Calu3 (cell line): Measurements from ENCODE around the gene GNAT1. TPM values are rescaled to one million over a fixed set of nuclear protein-coding genes. Genes with fewer than 3 reads are reported as not detected.

Experiments used
- BruUV-seq: library from RNA; stranded (reverse); fragments of 400-500 nt; replicated peaks from 2 replicates; lab custom pipeline; 2021; lab: Mats Ljungman, UMichigan
- CTCF ChIA-PET: fragments of 300-600 bp; sonication (Branson Sonifier 250); formaldehyde crosslinking; loops from one replicate; lab custom pipeline; 2022; ENCODE audit warnings: antibody characterized with exemption; lab: Charles Lee
- DNase-seq: peaks from one replicate; pipeline ENCODE4 v3.0.0; 2022
- H3K27ac Mint-ChIP-seq: one replicate; pipeline ENCODE4 v1.8.0; 2022; ENCODE audit warnings: mixed read lengths; ENCODE audit not compliant: unreplicated experiment
- H3K27me3 Mint-ChIP-seq: one replicate; pipeline ENCODE4 v1.8.0; 2022; ENCODE audit warnings: mixed read lengths; ENCODE audit not compliant: unreplicated experiment
- H3K36me3 Mint-ChIP-seq: one replicate; pipeline ENCODE4 v1.8.0; 2022; ENCODE audit warnings: mild to moderate bottlenecking, moderate library complexity, mixed read lengths; ENCODE audit not compliant: insufficient read depth, unreplicated experiment
- H3K4me1 Mint-ChIP-seq: one replicate; pipeline ENCODE4 v1.8.0; 2022; ENCODE audit warnings: mild to moderate bottlenecking, low read depth, mixed read lengths; ENCODE audit not compliant: unreplicated experiment
- H3K4me3 Mint-ChIP-seq: one replicate; pipeline ENCODE4 v1.8.0; 2022; ENCODE audit warnings: mild to moderate bottlenecking, low read depth, moderate library complexity, mixed read lengths; ENCODE audit not compliant: unreplicated experiment
- H3K9me3 Mint-ChIP-seq: one replicate; pipeline ENCODE4 v1.8.0; 2022; ENCODE audit warnings: low read depth, mixed read lengths; ENCODE audit not compliant: unreplicated experiment
- CTCF ChIP-seq: fragments of 200-600 bp; IDR thresholded peaks from one replicate; pipeline ENCODE4 v1.8.0; 2022; ENCODE audit warnings: antibody characterized with exemption; ENCODE audit not compliant: unreplicated experiment
- intact Hi-C: fragments of 100-400 bp; cut with micrococcal nuclease; formaldehyde crosslinking; loops from one replicate; pipeline ENCODE4 v1.10.0; 2022; ENCODE audit not compliant: unreplicated experiment
- total RNA-seq: library from RNA; stranded (reverse); gene quantifications from 2 replicates; pipeline ENCODE4 v1.2.3, GENCODE V29; 2022

GNAT1 gene
- total RNA-seq, 1 experiment from 2014 or later: not detected

- Mint-ChIP-seq H3K27me3 (no peaks in the 10 kb centered on the region), H3K4me3 (no peak overlapping the region), H3K36me3 (no peaks in the 10 kb centered on the region), H3K4me1 (no peaks in the 10 kb centered on the region), H3K27ac (no peak overlapping the region), H3K9me3 (no peaks in the 10 kb centered on the region)
- DNase-seq: no peak
- no TSS peak for BruUV-seq
- TF ChIP-seq CTCF: no peak
- intact Hi-C loops: no loop called here
- CTCF ChIA-PET: no interaction called here
Measured at GRCh38 chr3:50164481-50164880, 26.9 kb upstream of the GNAT1 start.

GRCh38 chr3:50164984-50165909 lies 26.2 kb upstream of the GNAT1 start:
- CTCF ChIA-PET: no interaction called here
- H3K27ac Mint-ChIP-seq: no peak overlapping the region
- H3K9me3 Mint-ChIP-seq: no peaks in the 10 kb centered on the region
- no peaks in the 10 kb centered on the region for H3K4me1 Mint-ChIP-seq
- intact Hi-C loops: no loop called here
- no TSS peak for BruUV-seq
- no peak overlapping the region for H3K4me3 Mint-ChIP-seq
- DNase-seq: no peak
- no peaks in the 10 kb centered on the region for H3K36me3 Mint-ChIP-seq
- TF ChIP-seq CTCF: no peak
- no peaks in the 10 kb centered on the region for H3K27me3 Mint-ChIP-seq

GRCh38 chr3:50165910-50166538 lies 25.4 kb upstream of the GNAT1 start:
- H3K9me3 Mint-ChIP-seq: no peaks in the 10 kb centered on the region
- H3K27me3 Mint-ChIP-seq: no peaks in the 10 kb centered on the region
- BruUV-seq: no TSS peak
- TF ChIP-seq CTCF: no peak
- no peak for DNase-seq
- intact Hi-C loops: no loop called here
- H3K4me1 Mint-ChIP-seq: no peaks in the 10 kb centered on the region
- no peak overlapping the region for H3K27ac Mint-ChIP-seq
- H3K4me3 Mint-ChIP-seq: no peak overlapping the region
- CTCF ChIA-PET: interaction anchor here (0.6 kb wide), 1 partner anchor 85 kb away, joined by 6 read pairs; no protein-coding TSS in a partner anchor
- H3K36me3 Mint-ChIP-seq: no peaks in the 10 kb centered on the region

GRCh38 chr3:50166620-50167019 lies 24.8 kb upstream of the GNAT1 start:
- intact Hi-C loops: no loop called here
- no peak for DNase-seq
- no peaks in the 10 kb centered on the region for H3K4me1 Mint-ChIP-seq
- H3K27me3 Mint-ChIP-seq: no peaks in the 10 kb centered on the region
- no peaks in the 10 kb centered on the region for H3K9me3 Mint-ChIP-seq
- BruUV-seq: no TSS peak
- no peak overlapping the region for H3K4me3 Mint-ChIP-seq
- no peak overlapping the region for H3K27ac Mint-ChIP-seq
- no peaks in the 10 kb centered on the region for H3K36me3 Mint-ChIP-seq
- no peak for TF ChIP-seq CTCF
- CTCF ChIA-PET: no interaction called here
